Measurements from ENCODE around the gene DENND4B.
"Not testable (repeated sequence)": the region's sequence is repeated elsewhere in the genome, so short reads cannot be mapped to it uniquely, and the experiment has no call there.

DENND4B gene

GRCh38 chr1:153926405-153926804, 20.1 kb downstream of the DENND4B start:
- no peak for DNase-seq (ENCODE audit: low read depth in 3 of 3)

GRCh38 chr1:153922972-153923925, 23.3 kb downstream of the DENND4B start, which contains the start of gene GATAD2B:
Gene GATAD2B (minus strand): TSS chr1:153922972. CDS start chr1:153828347, 94,625 bp downstream.
- DNase-seq (ENCODE audit: low read depth in 3 of 3) = peak; percentile 93 to 99 (median 98)

DNA sequence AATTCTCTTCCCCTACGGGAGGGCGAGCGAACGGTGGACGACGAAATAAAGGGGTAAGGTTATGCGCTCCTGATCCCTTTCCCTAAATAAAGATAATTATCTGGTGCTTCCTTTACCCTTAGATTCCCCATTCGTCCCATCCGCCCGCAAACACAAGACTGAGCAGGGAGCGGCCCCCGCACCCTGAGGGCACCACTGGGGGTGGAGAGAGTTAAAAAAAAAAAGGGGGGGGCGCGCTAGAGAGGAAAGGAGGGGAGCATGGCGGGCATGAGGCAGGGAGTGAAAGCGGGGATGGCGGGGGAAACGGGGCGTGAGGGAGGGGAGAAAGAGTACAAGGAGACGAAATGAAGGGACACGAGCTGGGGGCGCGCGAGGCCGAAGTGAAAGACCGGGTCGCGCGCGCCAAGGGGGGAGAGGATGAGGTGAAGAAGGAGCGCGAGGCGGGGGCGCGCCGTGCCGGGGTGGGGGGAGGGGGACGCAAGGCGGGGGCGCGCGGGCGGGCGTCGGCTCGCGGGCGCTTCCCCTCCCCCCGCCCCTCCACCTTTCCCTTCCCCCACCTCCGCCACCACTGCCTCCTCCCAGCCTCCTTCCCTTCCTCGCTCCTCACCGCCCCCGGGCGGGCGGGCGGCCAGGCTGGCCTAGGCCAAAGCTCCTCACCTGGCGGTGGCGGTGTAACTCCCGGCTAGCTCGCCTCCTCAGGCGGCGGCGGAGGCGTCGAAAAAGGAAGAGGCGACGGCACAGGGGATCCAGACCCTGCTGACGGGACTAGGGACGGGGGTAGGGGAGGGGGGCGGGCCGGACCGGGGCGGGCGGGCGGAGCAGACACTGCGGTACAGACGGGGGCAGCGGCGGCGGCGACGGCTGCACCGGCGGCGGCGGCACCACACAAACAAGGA, 24.2 kb downstream of the DENND4B start:
- DNase-seq (ENCODE audit: low read depth in 3 of 3) = peak in 2 of 3 experiments; percentile 36 to 71

DNA sequence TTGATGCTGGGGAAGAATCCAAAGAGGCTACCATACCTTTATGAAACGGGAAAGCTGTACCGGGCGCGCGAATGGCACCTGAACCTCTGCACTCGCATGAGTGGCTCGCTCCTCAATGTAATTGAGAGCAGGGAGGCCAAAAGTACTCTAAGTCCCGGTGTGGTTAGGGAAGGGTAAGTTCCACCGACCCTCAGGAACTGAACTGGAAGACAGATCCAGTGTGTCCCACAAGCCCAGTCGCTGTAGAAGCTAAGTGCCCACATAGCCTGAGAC, 24.8 kb downstream of the DENND4B start:
- peak in 1 of 3 experiments; percentile 15 for DNase-seq (ENCODE audit: low read depth in 3 of 3)

DNA sequence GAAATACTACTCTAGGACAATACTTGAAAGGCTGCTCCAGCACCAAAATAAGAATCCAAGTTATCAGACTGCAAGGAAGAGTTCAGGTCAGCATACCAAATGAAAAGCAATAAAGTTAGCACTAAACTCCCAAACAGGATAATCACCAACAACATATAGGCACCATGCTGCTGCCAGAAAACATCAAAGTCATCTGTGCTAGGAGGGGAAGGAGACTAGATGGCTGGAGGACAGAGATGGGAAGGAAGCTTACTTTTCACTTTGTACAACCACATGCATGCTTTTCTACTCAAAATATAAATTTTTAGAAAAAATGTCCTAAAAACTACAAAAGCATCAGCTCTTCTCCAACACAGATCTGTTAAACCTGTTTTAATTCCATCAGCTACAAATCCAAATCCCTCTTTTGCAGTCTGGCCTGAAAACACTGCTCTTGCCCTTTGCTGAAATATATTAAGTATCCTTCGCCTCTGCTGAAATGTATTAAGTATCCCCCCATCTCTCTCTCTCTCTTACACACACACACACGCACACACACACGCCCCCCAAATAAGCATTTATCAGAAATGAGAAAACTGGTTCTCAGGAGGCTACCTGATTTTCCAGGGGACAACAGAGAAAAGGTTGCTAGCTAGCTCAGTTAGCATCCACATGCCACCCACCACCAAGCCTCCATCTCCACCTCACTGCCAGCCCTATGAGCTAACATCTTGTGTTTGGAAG, 25.3 kb downstream of the DENND4B start:
- DNase-seq (ENCODE audit: low read depth in 3 of 3) = no peak

DNA sequence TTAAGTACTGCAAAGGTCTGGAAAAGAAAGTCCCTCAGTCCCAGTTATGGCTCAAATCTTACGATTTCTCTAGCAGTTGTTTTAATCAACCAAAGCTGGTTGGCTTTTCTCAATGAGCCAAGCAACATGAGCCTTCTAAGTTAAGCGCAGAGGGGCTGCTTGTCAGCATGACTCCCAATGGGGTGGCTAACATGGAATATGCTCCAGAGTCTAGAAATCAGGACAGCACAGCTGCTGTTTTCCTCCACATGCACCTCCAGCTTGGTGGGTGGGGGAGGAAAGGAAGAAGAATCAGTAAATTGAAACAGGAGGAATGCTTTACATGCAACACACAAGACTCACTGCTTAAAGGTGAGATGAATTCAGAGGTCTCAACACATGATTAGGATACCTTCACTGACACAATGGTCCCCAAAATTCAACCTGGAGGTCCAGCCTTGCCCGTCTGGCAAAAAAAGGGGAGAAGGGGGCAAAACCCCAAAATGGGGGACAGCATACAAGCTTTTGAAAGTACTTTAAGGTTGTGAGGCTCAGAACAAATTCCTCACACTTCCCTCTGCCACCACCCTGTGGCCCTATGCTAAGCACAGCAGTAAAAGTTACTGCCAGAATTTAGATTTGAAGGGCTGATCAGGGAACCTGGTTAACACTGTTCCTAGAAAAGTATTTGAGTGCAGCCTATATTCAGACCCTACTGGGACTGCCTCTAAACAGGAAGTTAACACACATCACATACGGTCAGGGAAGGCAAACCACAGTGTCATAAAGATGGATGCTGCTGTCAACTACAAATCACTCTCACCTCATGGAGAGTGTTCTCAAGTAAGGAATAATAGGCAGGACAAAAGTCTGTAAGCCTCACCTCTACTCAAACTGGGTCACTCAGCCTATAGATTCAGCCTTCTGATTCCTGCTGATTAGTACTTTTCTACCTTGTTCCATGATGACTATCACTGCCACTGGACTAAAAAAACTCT, 26.4 kb downstream of the DENND4B start:
- no peak for DNase-seq (ENCODE audit: low read depth in 3 of 3)

DNA sequence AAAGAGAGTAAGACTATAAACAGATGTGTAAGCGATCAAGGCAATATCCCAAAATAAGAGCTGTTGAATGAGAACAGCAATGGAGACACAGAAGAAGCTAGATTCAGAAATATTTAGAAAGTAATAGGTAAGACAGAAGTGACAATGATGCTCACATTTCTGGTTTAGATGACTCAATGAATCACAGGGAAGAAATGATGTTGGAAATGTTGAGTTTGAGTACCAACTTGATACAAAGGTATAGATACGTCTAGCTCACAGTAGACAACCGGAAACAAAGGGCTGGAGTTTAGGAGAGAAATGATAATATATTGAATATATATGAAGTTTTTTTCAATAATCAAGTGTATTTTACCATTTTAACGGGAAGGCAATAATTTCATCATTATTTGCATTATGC, 30.2 kb downstream of the DENND4B start:
- no peak for DNase-seq (ENCODE audit: low read depth in 3 of 3)

GRCh38 chr1:153912349-153912748, 34.2 kb downstream of the DENND4B start:
- DNase-seq (ENCODE audit: low read depth in 3 of 3) = no peak

DNA sequence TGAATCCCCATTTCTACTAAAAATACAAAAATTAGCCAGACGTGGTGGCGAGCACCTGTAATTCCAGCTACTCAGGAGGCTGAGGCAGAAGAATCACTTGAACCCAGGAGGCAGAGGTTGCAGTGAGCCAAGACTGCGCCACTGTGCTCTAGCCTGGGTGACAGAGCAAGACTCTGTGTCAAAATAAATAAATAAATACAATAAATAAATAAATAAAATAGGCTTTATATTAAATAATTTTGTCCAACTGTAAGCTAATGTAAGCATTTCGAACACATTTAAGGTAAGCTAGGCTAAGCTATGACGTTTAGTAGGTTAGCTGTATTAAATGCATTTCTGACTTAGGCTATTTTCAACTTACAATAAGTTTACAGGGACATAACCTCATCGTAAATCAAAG, 36.0 kb downstream of the DENND4B start:
- not testable (repeated sequence) for DNase-seq (ENCODE audit: low read depth in 3 of 3)

GRCh38 chr1:153908071-153908470, 38.4 kb downstream of the DENND4B start:
- no peak for DNase-seq (ENCODE audit: low read depth in 3 of 3)

GRCh38 chr1:153907134-153907533, 39.4 kb downstream of the DENND4B start:
- DNase-seq (ENCODE audit: low read depth in 3 of 3) = no peak

DNA sequence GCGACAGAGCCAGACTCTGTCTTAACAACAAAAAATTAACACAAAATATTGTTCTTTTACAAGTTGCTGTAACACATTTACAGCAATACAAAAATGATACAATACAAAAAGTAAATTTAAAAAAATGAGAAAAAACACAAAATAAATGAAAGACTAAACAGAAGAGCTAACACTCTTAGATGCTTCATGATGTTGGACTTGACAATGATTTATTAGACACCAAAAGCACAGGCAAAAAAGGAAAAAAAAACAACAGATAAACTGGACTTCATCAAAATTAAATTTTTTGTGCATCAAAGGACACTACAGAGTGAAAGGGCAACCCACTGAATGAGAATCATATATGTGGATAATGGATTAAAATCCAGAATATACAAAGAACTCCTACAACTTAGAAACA, 40.1 kb downstream of the DENND4B start:
- DNase-seq (ENCODE audit: low read depth in 3 of 3) = no peak

DNA sequence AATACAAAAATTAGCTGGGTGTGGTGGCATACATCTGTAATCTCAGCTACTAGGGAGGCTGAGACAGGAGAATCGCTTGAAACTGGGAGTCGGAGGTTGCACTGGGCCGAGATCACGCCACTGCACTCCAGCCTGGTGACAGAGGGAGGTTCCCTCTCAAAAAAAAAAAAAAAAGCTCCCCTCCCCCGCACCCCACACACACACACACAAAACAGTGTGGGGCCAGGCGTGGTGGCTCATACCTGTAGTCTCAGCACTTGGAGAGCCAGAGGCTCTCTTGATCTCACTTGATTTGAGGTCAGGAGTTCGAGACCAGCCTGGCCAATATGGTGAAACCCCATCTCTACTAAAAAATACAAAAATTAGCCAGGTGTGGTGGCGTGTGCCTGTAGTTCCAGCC, 40.6 kb downstream of the DENND4B start:
- not testable (repeated sequence) for DNase-seq (ENCODE audit: low read depth in 3 of 3)

- no peak for DNase-seq (ENCODE audit: low read depth in 3 of 3)
These were observed 42.6 kb downstream of the DENND4B start for GRCh38 chr1:153903841-153904455.

DNA sequence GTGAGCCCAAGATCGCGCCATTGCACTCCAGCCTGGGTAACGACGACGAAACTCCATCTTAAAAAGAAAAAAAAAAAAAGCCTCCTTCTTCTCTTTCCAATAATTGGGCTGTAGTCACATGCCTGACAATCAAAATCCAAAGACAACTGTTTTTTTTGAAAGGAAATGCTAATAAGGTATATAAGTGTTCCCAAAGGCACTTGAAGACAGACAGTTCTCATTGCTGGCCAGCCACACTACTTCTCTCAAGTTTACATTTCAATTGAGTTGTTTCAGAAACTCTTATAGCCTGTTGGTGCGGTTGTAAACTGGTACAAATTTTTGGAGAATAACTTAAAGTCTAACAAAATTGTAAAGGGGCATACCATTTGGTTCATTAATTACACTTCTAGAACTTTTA, 47.0 kb downstream of the DENND4B start:
- no peak for DNase-seq (ENCODE audit: low read depth in 3 of 3)

- not testable (repeated sequence) for DNase-seq (ENCODE audit: low read depth in 3 of 3)
These were observed 50.7 kb downstream of the DENND4B start for GRCh38 chr1:153895866-153896265.

DNA sequence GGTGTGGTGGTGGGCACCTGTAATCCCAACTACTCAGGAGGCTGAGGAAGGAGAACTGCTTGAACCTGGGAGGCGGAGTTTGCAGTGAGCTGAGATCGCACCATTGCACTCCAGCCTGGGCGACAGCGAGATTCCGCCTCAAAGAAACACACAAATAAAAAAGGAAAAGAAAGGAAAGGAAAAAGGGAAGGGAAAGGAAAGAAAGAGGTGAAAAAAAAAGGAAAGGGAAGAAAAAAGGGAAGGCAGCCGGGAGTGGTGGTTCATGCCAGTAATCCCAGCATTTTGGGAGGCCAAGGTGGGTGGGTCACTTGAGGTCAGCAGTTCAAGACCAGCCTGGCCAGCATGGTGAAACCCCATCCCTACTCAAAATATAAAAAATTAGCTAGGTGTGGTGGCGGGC, 55.5 kb downstream of the DENND4B start:
- DNase-seq (ENCODE audit: low read depth in 3 of 3) = not testable (repeated sequence)

DNA sequence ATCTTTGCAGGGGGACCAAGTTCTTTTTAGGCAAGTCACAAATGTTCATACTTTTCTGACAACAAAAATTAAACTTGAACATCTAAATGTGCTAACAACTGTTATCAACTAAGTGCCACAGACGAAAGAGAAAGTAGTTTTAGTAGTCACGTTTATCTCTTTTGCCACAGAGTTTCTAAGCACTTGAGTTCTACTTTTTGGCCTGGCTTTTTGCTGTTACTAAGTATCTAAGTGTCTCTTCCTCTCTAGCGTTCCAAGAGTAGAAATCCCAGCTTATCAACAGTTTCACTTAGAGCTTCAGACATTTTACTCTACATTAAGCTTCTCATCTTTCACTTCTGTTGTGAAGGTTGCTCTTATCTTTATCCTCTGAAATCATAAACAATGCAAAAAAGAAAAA, 58.0 kb downstream of the DENND4B start:
- DNase-seq (ENCODE audit: low read depth in 3 of 3) = no peak

- DNase-seq (ENCODE audit: low read depth in 3 of 3) = no peak
These were observed 60.4 kb downstream of the DENND4B start for GRCh38 chr1:153886127-153886526.

- DNase-seq (ENCODE audit: low read depth in 3 of 3) = no peak
These were observed 63.3 kb downstream of the DENND4B start for GRCh38 chr1:153883223-153883622.

Data from stimulated activated CD4-positive, alpha-beta T cell treated with anti-CD3 and anti-CD28 coated beads, TNF-alpha, amount 100 ng/mL, for 24 hours (primary cell).